Activated T-cell treated with anti-CD3 and anti-CD28 coated beads, Interleukin-2, amount 50 U/mL, for 72 hours (primary cell): ENCODE measurements around the gene CATSPER4. TPM values are rescaled to one million over a fixed set of nuclear protein-coding genes. Genes with fewer than 3 reads are reported as not detected.
A peak's percentile ranks its signal among the peaks of the same experiment; 100 is the strongest.

Experiments used
- ATAC-seq, 2 donors: fragments of 150-1000 bp; cut with Tn5 transposase; replicated peaks in 1 of 2; 2 replicates each; pipeline ENCODE4 v1.10.0; 2021; ENCODE audit warnings: moderate library complexity in 2 of 2, mild to moderate bottlenecking in 1 of 2
- DNase-seq, 2 donors: peaks; one replicate each; pipeline ENCODE4 v3.0.0; 2021 to 2022; ENCODE audit warnings: mixed read lengths in 1 of 2
- H3K27ac Mint-ChIP-seq: one replicate; pipeline ENCODE4 v1.8.0; 2022; ENCODE audit warnings: mild to moderate bottlenecking, moderate library complexity, mixed read lengths
- H3K27me3 Mint-ChIP-seq: one replicate; pipeline ENCODE4 v1.8.0; 2022; ENCODE audit warnings: low read depth, mixed read lengths
- H3K36me3 Mint-ChIP-seq, 2 donors: one replicate each; pipeline ENCODE4 v1.8.0; 2022; ENCODE audit warnings: mixed read lengths in 2 of 2, mild to moderate bottlenecking in 1 of 2; ENCODE audit not compliant: insufficient read depth in 2 of 2
- H3K4me1 Mint-ChIP-seq: one replicate; pipeline ENCODE4 v1.8.0; 2022; ENCODE audit warnings: low read depth, mixed read lengths
- H3K4me3 Mint-ChIP-seq, 2 donors: one replicate each; pipeline ENCODE4 v1.8.0; 2022; ENCODE audit warnings: mild to moderate bottlenecking in 2 of 2, mixed read lengths in 2 of 2, moderate library complexity in 2 of 2
- H3K9me3 Mint-ChIP-seq, 2 donors: one replicate each; pipeline ENCODE4 v1.8.0; 2022; ENCODE audit warnings: mixed read lengths in 2 of 2
- total RNA-seq, 2 donors: library from RNA; stranded (reverse); gene quantifications; one replicate each; pipeline ENCODE4 v1.2.3, GENCODE V29; 2022

CATSPER4 gene
- total RNA-seq = under 1 TPM in 1 of 2 donors, not detected in 1; 0.19 TPM

DNA sequence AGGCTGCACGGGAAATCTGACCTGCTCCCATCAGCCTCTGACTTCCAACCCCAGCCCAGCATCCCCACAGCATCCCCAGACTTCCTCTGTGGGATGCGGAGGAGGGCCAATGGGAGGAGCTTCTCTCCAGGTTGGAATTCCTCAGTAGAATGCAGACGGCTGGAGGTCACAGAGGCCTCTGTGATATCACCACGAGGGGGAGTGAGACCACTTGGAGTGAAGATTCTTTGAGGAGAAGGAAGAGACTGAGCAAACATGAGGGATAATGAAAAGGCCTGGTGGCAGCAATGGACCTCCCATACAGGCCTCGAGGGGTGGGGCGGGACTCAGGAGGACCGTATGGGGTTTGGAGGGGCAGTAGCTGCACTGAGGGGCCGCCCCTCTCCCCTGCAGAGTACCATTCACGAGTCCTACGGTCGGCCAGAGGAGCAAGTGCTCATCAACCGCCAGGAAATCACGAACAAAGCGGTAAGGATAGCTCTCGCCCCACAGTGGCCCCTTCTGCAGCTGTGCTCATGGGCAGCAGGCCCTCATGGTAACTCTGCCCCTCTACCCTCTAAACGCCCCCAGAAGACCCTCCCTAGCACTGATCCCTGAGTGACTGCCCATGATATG is at the start of gene CATSPER4:
TSS of gene CATSPER4 (plus strand) at position 230 of the 615 bp plus-strand sequence. CDS start at position 256, 26 bp downstream.
- Mint-ChIP-seq H3K27me3 (no peaks in the 10 kb centered on the region), H3K4me1 (peaks cover 24% of the 10 kb centered on the region), H3K9me3 (no peaks in the 10 kb centered on the region), H3K36me3 (no peaks in the 10 kb centered on the region), H3K4me3 (no peak within 1 kb of the TSS), H3K27ac (no peak within 1 kb of the TSS)
- DNase-seq (no peak), ATAC-seq (no peak)

DNA sequence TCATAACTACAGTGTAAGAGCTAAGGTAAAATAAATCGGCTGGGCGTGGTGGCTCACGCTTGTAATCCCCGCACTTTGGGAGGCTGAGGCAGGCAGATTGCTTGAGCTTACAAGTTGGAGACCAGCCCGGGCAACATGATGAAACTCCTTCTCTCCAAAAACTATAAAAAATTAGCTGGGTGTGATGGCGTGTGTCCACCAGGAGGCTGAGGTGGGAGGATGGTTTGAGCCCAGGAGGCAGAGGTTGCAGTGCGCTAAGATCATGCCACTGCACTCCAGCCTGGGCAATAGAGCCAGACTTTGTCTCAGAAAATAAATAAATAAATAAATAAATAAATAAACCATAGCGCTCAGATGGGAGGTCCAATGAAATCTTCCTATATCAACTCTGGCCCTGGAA is 48.2 kb upstream of the CATSPER4 start:
- Mint-ChIP-seq H3K4me3 (no peak overlapping the region), H3K27ac (no peak overlapping the region), H3K36me3 (no peaks in the 10 kb centered on the region), H3K27me3 (no peaks in the 10 kb centered on the region), H3K4me1 (peaks cover 6% of the 10 kb centered on the region), H3K9me3 (no peaks in the 10 kb centered on the region)
- ATAC-seq (no peak), DNase-seq (no peak)

DNA sequence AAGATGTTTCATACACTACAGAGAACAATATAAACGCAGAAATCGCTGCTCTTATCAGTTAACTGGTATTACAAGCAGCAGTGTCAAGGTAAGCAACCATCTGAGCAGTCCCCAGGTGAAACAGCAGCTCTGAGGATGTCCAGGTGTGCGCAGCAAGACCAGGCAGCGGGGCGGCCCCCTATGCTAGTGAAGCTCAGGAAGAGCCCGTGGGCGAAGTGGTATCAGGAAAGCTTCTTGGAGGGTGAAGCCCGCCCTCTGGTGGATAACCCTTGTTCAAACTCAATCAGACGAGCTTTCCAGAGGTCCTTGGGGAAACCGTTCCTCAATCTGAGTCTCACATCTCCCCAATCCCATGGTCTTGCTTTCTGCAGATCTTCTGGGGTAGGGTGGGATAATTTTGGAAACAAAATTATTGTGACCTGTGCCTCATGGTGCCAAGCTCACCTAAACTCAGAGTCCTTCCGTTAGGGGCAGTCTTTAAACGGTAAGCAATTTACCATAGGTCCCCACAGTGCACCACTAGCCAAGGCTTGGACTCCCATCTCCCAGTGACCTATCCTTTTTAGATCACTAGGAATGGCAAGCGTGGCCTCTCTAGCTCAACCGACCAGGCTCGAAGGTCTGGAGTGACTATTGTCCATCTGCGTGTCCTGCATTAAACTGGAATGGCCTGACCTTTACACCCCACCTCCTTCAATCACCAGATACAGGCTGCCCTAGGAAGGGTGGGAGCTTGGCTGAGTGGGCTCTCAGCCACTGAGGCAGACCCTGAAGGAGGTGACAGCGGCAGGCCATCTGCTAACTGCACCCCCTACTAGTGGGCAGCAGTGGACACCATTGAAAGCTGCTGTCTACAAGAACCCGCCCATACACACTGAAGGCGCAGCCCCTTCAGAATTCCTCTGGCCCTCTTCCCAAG is 45.1 kb upstream of the CATSPER4 start:
- Mint-ChIP-seq H3K27me3 (no peaks in the 10 kb centered on the region), H3K9me3 (no peaks in the 10 kb centered on the region), H3K36me3 (no peaks in the 10 kb centered on the region), H3K4me3 (no peak overlapping the region), H3K4me1 (no peaks in the 10 kb centered on the region), H3K27ac (no peak overlapping the region)
- DNase-seq (peak; percentile 70 to 83), ATAC-seq (peak; percentile 87 to 91)

DNA sequence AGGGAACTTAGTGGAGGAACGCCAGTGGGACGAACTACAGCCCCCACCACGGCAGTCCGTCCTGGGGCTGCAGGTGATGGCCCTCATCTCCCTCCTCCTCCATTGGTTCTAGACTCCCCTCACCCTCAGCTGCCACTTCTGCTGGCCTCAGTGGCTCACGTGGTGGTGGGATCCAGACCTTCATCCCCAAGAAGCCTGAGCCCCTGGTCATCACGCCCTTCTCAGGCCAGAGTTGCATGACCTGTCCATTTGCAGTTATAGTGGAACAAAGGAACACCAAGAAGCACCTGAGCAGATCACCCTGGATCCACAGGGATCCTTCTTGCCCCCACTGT is 44.5 kb upstream of the CATSPER4 start:
- no peak overlapping the region for H3K4me3 Mint-ChIP-seq
- DNase-seq (no peak), ATAC-seq (no peak)
- no peaks in the 10 kb centered on the region for H3K9me3 Mint-ChIP-seq
- H3K27me3 Mint-ChIP-seq = no peaks in the 10 kb centered on the region
- H3K27ac Mint-ChIP-seq = no peak overlapping the region
- no peaks in the 10 kb centered on the region for H3K4me1 Mint-ChIP-seq
- H3K36me3 Mint-ChIP-seq = no peaks in the 10 kb centered on the region

DNA sequence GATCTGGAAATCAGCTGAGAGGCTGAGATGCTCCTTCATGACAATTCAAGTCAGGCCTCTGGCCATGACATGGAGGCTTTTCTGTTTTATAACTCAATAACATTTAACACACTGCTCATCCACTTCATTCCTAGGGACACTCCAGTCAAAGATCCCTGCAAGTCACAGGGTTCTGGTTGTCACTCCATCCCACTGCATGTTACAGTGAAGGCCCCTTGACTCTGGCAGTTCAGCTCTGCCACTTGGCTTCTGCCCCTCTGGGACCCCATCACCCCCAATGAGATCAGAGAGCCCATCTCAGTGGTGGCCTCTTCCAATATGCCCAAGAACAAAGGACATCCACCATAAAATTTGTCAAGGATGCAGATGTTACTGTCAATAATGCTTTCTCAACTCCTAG is 41.5 kb upstream of the CATSPER4 start:
- DNase-seq (no peak), ATAC-seq (no peak)
- no peaks in the 10 kb centered on the region for H3K9me3 Mint-ChIP-seq
- H3K27me3 Mint-ChIP-seq = peaks cover 3% of the 10 kb centered on the region
- no peaks in the 10 kb centered on the region for H3K4me1 Mint-ChIP-seq
- no peaks in the 10 kb centered on the region for H3K36me3 Mint-ChIP-seq
- no peak overlapping the region for H3K27ac Mint-ChIP-seq
- H3K4me3 Mint-ChIP-seq = no peak overlapping the region

DNA sequence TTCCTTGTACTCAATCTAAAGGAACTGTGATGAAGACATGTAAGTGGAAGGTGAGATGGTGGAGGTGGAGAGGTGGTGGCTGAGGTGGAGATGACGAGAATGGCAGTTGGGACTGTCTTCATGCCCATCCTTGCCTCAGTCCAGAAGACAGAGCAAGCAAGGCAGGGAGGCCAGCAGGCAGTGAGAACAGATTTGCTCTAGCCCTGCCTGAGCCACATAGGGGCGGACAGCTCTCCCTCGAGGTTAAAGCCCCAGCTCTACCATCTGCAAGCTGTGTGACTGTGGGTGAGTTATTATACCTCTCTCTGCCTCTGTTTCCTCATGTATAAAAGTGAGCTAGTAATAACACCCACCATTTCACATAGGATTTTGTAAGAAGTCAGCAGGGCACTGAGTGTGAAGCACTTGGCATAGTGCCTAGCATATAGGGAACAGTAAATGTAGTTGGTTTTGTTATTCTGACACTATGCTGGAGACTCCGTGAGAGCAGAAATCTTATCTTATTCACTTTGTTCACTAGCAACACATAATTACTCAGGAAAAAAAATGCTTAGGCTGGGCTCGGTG is 36.4 kb upstream of the CATSPER4 start:
- DNase-seq = no peak
- Mint-ChIP-seq H3K4me3 (no peak overlapping the region), H3K9me3 (no peaks in the 10 kb centered on the region), H3K27me3 (peaks cover 36% of the 10 kb centered on the region), H3K27ac (no peak overlapping the region), H3K36me3 (no peaks in the 10 kb centered on the region), H3K4me1 (peaks cover 4% of the 10 kb centered on the region)
- no peak for ATAC-seq

DNA sequence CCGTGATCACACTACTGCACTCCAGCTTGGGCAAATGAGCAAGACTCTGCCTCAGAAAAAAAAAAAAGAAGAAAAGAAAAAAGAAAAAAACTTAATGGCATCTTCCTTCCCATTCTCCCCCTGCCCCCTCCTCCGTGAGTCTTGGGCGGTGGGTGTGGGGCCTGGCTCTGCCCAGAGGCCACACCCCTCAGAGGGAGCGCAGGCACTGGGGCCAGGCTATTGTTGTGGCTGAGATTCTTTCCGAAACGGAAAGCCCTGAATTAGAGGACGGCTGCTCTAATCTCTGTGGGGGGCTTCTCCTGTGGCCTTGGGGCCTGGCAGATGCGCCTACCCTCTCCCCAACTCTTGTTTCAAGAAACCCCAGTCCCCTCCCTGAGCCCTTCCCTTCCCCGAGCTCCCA is 35.7 kb upstream of the CATSPER4 start:
- Mint-ChIP-seq H3K4me1 (peaks cover 4% of the 10 kb centered on the region), H3K27ac (no peak overlapping the region), H3K4me3 (no peak overlapping the region), H3K9me3 (no peaks in the 10 kb centered on the region), H3K36me3 (no peaks in the 10 kb centered on the region), H3K27me3 (peaks cover 43% of the 10 kb centered on the region)
- no peak for ATAC-seq
- no peak for DNase-seq

DNA sequence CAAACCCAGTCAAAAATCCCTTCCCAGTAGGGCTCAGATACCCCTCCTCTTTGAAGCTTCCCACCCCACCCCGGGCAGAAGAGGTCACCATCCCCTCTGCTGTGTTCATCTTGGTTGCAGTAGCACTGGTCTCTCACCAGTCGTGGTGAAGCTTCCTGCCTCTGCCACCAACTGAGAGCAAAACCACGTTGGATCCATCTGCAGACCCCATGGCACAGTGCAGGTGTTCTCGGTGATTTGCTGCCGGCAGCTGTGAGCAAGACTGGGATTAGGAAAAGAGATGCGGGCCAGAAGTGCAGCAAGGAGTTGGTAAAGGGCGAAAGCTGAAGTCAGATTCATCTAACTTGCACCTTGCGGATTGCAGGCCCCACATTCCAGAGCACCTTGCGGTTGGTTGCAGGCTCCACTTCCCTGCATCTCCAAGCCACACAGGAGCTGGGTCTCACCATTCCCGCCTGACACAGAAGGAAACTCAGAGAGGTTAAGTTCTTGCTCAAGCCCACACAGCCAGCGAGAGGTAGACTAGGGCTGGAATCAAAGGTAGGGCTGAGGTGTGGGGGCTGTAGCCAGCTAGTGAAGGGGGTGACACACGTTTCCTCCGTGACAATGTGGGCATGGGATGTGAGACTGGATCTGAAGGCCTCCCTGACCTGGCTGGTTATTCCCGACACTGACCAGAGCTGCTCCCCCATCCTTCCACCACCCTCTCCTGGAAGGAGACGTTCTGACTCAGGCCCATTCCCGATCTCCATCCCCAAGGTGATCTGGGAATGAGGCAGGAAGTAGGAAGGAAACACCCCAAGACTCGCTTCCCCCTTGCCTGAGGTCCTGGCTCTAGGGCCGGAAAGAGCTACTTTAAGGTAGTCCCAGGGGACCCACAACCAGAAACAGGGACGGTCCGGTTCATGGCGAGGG is 34.8 kb upstream of the CATSPER4 start:
- no peaks in the 10 kb centered on the region for H3K9me3 Mint-ChIP-seq
- no peaks in the 10 kb centered on the region for H3K36me3 Mint-ChIP-seq
- H3K4me1 Mint-ChIP-seq = peaks cover 4% of the 10 kb centered on the region
- DNase-seq = no peak
- no peak for ATAC-seq
- H3K27ac Mint-ChIP-seq = no peak overlapping the region
- no peak overlapping the region for H3K4me3 Mint-ChIP-seq
- H3K27me3 Mint-ChIP-seq = peaks cover 44% of the 10 kb centered on the region

DNA sequence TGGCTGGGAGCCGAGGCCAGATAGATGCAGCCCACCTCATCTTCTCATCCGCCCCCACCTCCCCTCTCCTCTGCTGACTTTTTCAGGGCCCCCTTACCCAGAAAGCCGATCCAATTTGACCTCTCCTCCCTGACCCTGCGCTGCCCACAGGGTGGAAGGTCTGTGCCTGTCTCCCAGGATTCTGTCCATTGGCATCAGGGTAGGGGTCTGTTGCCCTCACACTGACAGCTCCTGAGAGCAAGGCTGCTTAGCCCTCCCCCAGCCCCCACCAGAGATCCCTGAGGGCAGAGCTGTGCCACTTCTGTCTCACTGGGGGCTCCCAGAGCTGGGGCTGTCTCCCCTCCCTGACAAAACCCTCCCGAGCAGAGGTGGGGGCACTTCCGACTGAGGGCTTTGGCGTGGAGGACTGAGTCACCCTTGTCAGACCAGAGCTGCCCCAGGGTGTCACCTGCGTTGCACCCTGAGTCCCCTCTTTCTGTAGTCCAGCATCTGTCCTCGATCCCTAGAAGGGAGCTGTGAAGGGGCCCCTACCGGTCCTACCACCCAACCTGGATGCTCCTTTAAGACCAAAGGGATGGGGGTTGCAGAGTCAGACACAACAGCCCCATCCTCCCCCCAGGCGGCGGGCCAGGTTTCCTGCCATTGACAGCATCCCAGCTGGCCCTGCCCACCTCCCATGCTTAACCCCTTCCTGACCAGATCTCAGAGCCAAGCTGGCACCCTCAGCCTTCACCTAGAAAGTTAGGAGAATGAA is 33.9 kb upstream of the CATSPER4 start:
- Mint-ChIP-seq H3K36me3 (no peaks in the 10 kb centered on the region), H3K9me3 (no peaks in the 10 kb centered on the region), H3K27me3 (peaks cover 44% of the 10 kb centered on the region), H3K4me1 (peaks cover 4% of the 10 kb centered on the region), H3K4me3 (no peak overlapping the region), H3K27ac (no peak overlapping the region)
- DNase-seq (no peak), ATAC-seq (no peak)

DNA sequence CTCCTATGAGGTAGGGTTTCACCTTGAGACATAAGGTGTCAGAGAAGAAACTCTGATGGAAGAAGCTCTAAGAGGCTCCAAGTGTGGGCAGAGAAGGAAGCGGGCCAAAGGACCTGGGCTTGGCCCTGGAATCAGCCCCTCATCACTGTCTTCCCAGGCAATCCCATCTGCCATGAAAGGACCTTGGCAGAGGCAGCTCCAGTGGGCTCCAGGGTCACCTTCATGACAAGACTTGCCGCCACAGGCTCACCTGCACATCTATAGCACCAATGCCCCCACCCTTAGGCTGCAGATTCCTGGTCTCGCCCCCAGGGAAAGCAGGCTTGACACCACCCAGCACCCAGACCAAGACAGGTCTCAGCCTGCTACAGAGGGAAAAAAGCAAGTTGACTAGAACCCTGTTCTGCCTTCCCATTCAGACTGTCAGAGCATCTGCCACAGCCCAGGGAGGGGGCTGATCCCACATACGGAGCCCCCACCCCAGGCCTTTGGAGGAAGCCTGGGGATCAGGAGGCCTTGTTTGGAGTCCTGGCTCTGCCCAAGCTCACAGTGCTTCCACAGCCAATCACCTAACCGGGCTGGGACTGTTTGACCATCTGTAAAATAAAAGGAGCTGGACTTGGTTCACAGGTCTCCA is 32.0 kb upstream of the CATSPER4 start:
- no peak for ATAC-seq
- Mint-ChIP-seq H3K4me3 (no peak overlapping the region), H3K27me3 (peaks cover 58% of the 10 kb centered on the region), H3K36me3 (no peaks in the 10 kb centered on the region), H3K9me3 (no peaks in the 10 kb centered on the region), H3K4me1 (peaks cover 9% of the 10 kb centered on the region), H3K27ac (no peak overlapping the region)
- no peak for DNase-seq

DNA sequence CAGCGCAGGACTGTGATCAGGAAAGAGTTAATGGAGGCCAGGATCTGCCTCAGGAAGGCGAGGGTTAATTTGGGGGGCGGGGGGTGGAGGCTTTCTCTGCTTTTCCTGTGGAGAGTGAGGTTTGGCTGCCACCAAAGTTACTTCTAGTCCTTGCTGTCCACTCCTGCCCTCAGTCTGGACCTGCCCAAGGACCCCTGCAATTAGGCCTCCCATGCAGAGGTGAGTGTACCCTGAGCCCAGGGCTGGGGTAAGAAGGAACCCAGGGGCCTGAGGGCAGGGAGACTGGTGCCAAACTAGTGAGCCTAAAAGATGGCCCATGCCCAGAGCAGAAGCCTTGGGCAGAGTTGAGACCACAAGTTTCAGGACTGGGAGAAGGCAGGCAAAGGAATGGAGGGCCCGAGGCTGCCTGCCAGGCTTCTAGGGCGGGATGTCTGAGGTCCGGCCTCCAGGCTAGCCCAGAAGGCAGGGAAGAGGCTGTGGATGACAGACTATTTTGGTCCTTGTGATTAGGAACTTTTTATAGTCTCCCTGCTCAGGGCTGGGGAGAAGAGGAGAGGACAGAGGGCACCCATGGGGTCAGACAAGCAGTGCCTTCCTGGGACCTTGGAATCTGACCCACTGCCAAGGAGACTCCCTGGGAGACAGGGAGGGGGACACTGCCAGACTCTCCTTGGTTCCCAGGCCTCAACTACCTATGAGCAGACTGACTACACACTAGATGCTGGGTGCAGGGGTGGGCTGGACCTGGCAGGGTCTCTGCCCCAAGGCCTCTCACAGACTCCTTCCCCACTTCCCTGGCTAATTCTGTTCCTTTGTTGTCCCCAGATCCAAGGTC is 31.3 kb upstream of the CATSPER4 start, which contains the start of gene FAM110D:
TSS of gene FAM110D (plus strand) at position 172 of the 835 bp plus-strand sequence. CDS start 2,213 bp downstream, outside the sequence.
- no peak within 1 kb of the TSS for H3K27ac Mint-ChIP-seq
- peaks cover 58% of the 10 kb centered on the region for H3K27me3 Mint-ChIP-seq
- DNase-seq (no peak), ATAC-seq (no peak)
- H3K9me3 Mint-ChIP-seq = no peaks in the 10 kb centered on the region
- H3K36me3 Mint-ChIP-seq = no peaks in the 10 kb centered on the region
- H3K4me3 Mint-ChIP-seq = no peak within 1 kb of the TSS
- H3K4me1 Mint-ChIP-seq = peaks cover 9% of the 10 kb centered on the region
